Mesendoderm (in vitro differentiated cells): ENCODE results near the gene TYSND1.

ENCODE experiments used
- DNase-seq: peaks from one replicate; pipeline ENCODE4 v3.0.0; 2013
- H2AK5ac ChIP-seq: 2 replicates; pipeline ENCODE4 v1.6.1; 2013; ENCODE audit warnings: low read length, inconsistent platforms
- H2BK120ac ChIP-seq: 2 replicates; pipeline ENCODE4 v1.6.1; 2013; ENCODE audit warnings: low read depth, mild to moderate bottlenecking, low read length, moderate library complexity, mixed read lengths
- H2BK15ac ChIP-seq: replicated peaks from 2 replicates; pipeline ENCODE4 v1.6.1; 2013; ENCODE audit warnings: low read depth, mild to moderate bottlenecking, moderate library complexity
- H2BK5ac ChIP-seq: 2 replicates; pipeline ENCODE4 v1.6.1; 2013; ENCODE audit warnings: low read length, inconsistent platforms
- H3K18ac ChIP-seq: 2 replicates; pipeline ENCODE4 v1.6.1; 2013; ENCODE audit warnings: mild to moderate bottlenecking, low read length, mixed read lengths
- H3K23ac ChIP-seq: one replicate; pipeline ENCODE4 v1.6.1; 2013; ENCODE audit warnings: low read length
- H3K27ac ChIP-seq: 2 replicates; pipeline ENCODE4 v1.5.1; 2013; ENCODE audit warnings: low read depth, mild to moderate bottlenecking, inconsistent platforms, low read length, moderate library complexity
- H3K27me3 ChIP-seq: 2 replicates; pipeline ENCODE4 v1.6.1; 2013; ENCODE audit warnings: low read length, control low read depth, mild to moderate bottlenecking, inconsistent platforms; ENCODE audit not compliant: insufficient read depth, poor library complexity
- H3K36me3 ChIP-seq: 2 replicates; pipeline ENCODE4 v1.6.1; 2013; ENCODE audit warnings: low read length, inconsistent platforms; ENCODE audit not compliant: control insufficient read depth, insufficient read depth
- H3K4ac ChIP-seq: one replicate; pipeline ENCODE4 v1.6.1; 2013; ENCODE audit warnings: low read depth, mild to moderate bottlenecking, low read length, moderate library complexity
- H3K4me1 ChIP-seq: 2 replicates; pipeline ENCODE4 v1.6.1; 2013; ENCODE audit warnings: low read depth, low read length, inconsistent platforms; ENCODE audit not compliant: control insufficient read depth
- H3K4me2 ChIP-seq: 2 replicates; pipeline ENCODE4 v1.6.1; 2013; ENCODE audit warnings: low read length
- H3K4me3 ChIP-seq: 2 replicates; pipeline ENCODE4 v1.5.1; 2013; ENCODE audit warnings: mild to moderate bottlenecking, low read length
- H3K56ac ChIP-seq: one replicate; pipeline ENCODE4 v1.6.1; 2013; ENCODE audit warnings: low read length
- H3K79me1 ChIP-seq: 2 replicates; pipeline ENCODE4 v1.6.1; 2013; ENCODE audit warnings: low read length, inconsistent platforms
- H3K79me2 ChIP-seq: 2 replicates; pipeline ENCODE4 v1.6.1; 2013; ENCODE audit warnings: mild to moderate bottlenecking, low read length; ENCODE audit not compliant: control insufficient read depth, insufficient read depth
- H3K9ac ChIP-seq: 2 replicates; pipeline ENCODE4 v1.6.1; 2013; ENCODE audit warnings: low read length, inconsistent platforms
- H4K5ac ChIP-seq: one replicate; pipeline ENCODE4 v1.6.1; 2013; ENCODE audit warnings: low read length
- H4K8ac ChIP-seq: one replicate; pipeline ENCODE4 v1.6.1; 2013; ENCODE audit warnings: low read depth, mild to moderate bottlenecking, control low read depth, low read length, moderate library complexity
- WGBS: extraction: QIAGEN DNeasy Blood & Tissue Kit; methylation state at CpG from one replicate; pipeline ENCODE4 v1.1.7; 2013; ENCODE audit warnings: low lambda C conversion rate, missing lambda C conversion rate; ENCODE audit not compliant: insufficient coverage; ENCODE audit errors: extremely low coverage; 5-methylcytosine and 5-hydroxymethylcytosine counted together

TYSND1 gene

DNA sequence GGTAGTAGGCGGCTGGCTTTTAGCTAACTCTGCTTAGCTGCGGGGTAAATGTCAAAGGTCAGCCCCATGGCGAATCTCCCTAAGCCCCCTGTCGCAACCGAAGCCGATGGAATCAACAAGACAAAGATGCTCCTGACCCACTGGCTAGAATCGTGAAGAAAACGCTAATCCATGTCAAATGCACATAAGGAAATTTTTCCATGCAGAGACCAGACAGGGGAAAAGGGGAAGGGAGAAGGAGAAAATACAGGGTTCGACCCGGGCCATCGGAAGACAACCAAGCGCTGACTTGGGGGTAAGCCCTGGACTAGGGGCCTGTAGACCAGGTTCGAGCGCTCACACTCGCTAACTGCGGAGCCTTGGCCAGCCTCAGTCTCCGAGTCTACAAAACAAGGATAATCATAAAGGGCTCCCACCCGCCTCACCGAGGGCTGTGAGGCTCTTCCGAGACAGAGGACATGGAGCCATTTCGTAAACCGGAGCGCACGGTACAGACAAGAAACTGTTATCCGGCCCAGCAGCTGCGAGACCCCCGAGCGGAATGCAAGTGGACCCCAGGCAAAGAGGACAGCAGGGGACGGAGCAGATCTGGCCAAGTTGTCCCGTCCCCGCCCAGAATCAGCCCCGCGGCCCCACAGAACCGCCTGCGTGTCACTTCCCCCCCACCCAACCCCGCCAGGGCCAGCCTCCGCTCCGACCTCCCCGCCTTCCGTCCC lies 23.3 kb upstream of the TYSND1 start:
- Histone ChIP-seq H3K27me3 (no peaks in the 10 kb centered on the region), H3K79me1 (peaks cover 11% of the 10 kb centered on the region), H3K36me3 (no peaks in the 10 kb centered on the region), H3K23ac (no peak overlapping the region), H3K79me2 (peaks cover 42% of the 10 kb centered on the region), H3K4me3 (peak overlapping the region; percentile 96), H3K4me1 (peaks cover 3% of the 10 kb centered on the region), H3K4ac (no peak overlapping the region), H3K18ac (peak overlapping the region; percentile 0), H2BK15ac (no peak overlapping the region), H3K27ac (no peak overlapping the region), H2BK120ac (no peak overlapping the region), H2BK5ac (no peak overlapping the region), H3K4me2 (peak overlapping the region; percentile 92), H2AK5ac (no peak overlapping the region), H3K9ac (peak overlapping the region; percentile 95), H4K8ac (no peak overlapping the region), H4K5ac (no peak overlapping the region), H3K56ac (peak overlapping the region; percentile 97)
- DNase-seq, result peak; percentile 15
- no CpG with 5 or more reads among the region's 40 CpGs for WGBS

DNA sequence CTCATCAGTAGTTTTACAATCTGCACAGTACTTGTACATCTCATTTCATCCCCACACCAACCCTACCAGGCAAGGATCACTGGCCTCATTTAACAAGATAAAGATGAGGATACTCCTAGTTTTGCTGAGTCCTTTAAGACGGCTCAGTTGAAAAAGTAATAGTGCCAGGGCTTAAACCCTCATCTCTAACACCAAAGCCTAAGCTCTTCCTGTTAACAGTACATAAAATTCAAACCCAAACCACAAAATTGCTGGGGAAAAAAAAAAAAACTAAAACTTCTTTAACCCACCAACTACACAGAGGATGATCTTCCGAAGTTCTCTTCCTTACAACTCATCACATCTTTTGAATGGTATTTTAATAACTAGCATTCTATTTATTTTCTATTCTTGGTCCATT lies 22.5 kb upstream of the TYSND1 start:
- H3K9ac ChIP-seq, result peak overlapping the region; percentile 15
- H3K4me1 ChIP-seq, result peaks cover 3% of the 10 kb centered on the region
- no peak overlapping the region for H4K5ac ChIP-seq
- H3K36me3 ChIP-seq, result no peaks in the 10 kb centered on the region
- no peak overlapping the region for H2AK5ac ChIP-seq
- H3K27me3 ChIP-seq, result no peaks in the 10 kb centered on the region
- H2BK15ac ChIP-seq, result no peak overlapping the region
- H3K4me3 ChIP-seq, result no peak overlapping the region
- H3K4ac ChIP-seq, result no peak overlapping the region
- no peak overlapping the region for H3K27ac ChIP-seq
- H4K8ac ChIP-seq, result no peak overlapping the region
- peak overlapping the region; percentile 3 for H3K4me2 ChIP-seq
- peaks cover 47% of the 10 kb centered on the region for H3K79me2 ChIP-seq
- no CpG with 5 or more reads among the region's 2 CpGs for WGBS
- H3K79me1 ChIP-seq, result peaks cover 11% of the 10 kb centered on the region
- DNase-seq, result no peak
- H3K56ac ChIP-seq, result peak overlapping the region; percentile 44
- no peak overlapping the region for H3K18ac ChIP-seq
- H2BK5ac ChIP-seq, result no peak overlapping the region
- H3K23ac ChIP-seq, result no peak overlapping the region
- H2BK120ac ChIP-seq, result no peak overlapping the region

DNA sequence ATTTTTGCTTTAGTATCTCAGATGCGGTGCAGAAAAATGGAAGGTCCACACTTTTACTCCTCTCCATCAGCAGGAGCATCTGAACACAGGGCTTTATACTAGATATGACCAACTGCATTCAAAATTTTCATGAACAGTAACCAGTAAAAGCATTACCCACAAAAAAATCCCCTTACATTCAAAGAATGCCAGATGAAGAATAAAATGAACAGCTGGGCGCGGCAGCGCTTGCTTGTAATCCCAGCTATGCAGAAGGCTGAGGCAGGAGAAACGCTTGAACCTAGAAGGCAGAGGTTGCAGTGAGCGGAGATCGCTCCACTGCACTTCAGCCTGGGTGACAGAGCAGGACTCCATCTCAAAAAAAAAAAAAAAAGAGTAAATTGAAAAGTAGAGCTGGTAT lies 20.7 kb upstream of the TYSND1 start:
- Histone ChIP-seq H3K27ac (no peak overlapping the region), H3K23ac (no peak overlapping the region), H2BK120ac (no peak overlapping the region), H4K8ac (no peak overlapping the region), H3K4me3 (no peak overlapping the region), H3K27me3 (no peaks in the 10 kb centered on the region), H3K79me1 (peaks cover 14% of the 10 kb centered on the region), H4K5ac (no peak overlapping the region), H3K4me1 (peaks cover 3% of the 10 kb centered on the region), H3K4ac (no peak overlapping the region), H2BK5ac (no peak overlapping the region), H3K56ac (no peak overlapping the region), H3K36me3 (no peaks in the 10 kb centered on the region), H2BK15ac (no peak overlapping the region), H3K18ac (no peak overlapping the region), H3K79me2 (peaks cover 56% of the 10 kb centered on the region), H3K4me2 (no peak overlapping the region), H3K9ac (no peak overlapping the region), H2AK5ac (no peak overlapping the region)
- no CpG with 5 or more reads among the region's 7 CpGs for WGBS
- DNase-seq, result no peak

DNA sequence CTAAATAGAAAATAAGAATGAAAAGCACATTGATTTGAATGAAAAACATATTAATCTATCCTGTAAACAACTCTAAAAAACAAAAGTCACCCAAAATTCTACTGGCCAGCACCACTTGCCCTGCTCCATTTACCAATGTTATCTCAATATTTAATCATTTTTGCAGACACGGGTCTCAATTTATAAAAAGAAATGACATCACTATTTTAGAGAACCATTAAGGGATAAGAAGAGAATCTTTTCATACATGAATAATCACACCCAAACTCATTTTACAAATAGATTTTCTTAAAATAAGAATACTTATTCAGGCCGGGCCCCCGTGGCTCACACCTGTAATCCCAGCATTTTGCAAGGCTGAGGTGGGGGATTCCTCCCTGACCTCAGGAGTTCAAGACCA lies 19.9 kb upstream of the TYSND1 start:
- Histone ChIP-seq H3K4ac (no peak overlapping the region), H2BK5ac (no peak overlapping the region), H3K4me2 (no peak overlapping the region), H2BK120ac (no peak overlapping the region), H2AK5ac (no peak overlapping the region), H3K4me1 (peaks cover 3% of the 10 kb centered on the region), H3K23ac (no peak overlapping the region), H4K5ac (no peak overlapping the region), H3K36me3 (no peaks in the 10 kb centered on the region), H3K79me2 (peaks cover 62% of the 10 kb centered on the region), H4K8ac (no peak overlapping the region), H3K4me3 (no peak overlapping the region), H3K27me3 (no peaks in the 10 kb centered on the region), H3K27ac (no peak overlapping the region), H2BK15ac (no peak overlapping the region), H3K56ac (no peak overlapping the region), H3K9ac (no peak overlapping the region), H3K18ac (no peak overlapping the region), H3K79me1 (peaks cover 19% of the 10 kb centered on the region)
- WGBS, result no CpG with 5 or more reads among the region's 3 CpGs
- DNase-seq, result no peak

DNA sequence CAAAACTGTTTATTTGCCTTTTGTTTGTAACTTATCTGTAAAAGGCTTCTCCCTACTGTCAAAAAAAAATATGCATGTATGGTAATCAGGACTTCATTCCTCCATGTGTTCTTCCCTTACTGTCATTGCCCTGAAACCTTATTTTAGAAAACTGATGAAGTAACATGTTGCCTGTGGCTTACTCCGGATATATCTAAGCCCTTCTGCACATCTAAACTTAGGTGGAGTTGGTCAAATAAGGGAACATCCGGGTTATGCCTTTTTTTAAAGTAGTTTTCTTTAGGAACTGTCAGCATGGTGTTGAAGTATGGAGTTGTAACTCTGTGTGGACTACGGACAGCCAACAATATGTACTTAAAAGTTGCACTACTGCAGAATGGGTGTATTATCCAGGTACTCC lies 17.7 kb upstream of the TYSND1 start:
- no peaks in the 10 kb centered on the region for H3K27me3 ChIP-seq
- H3K79me2 ChIP-seq, result peaks cover 54% of the 10 kb centered on the region
- peaks cover 17% of the 10 kb centered on the region for H3K79me1 ChIP-seq
- no peak overlapping the region for H3K4me2 ChIP-seq
- no peak overlapping the region for H3K4ac ChIP-seq
- H4K5ac ChIP-seq, result no peak overlapping the region
- DNase-seq, result no peak
- no peak overlapping the region for H3K27ac ChIP-seq
- peaks cover 3% of the 10 kb centered on the region for H3K4me1 ChIP-seq
- WGBS, result no CpG with 5 or more reads among the region's 3 CpGs
- no peak overlapping the region for H3K23ac ChIP-seq
- no peak overlapping the region for H3K18ac ChIP-seq
- H2AK5ac ChIP-seq, result no peak overlapping the region
- no peak overlapping the region for H3K4me3 ChIP-seq
- no peak overlapping the region for H4K8ac ChIP-seq
- no peaks in the 10 kb centered on the region for H3K36me3 ChIP-seq
- no peak overlapping the region for H3K56ac ChIP-seq
- H2BK15ac ChIP-seq, result no peak overlapping the region
- H2BK120ac ChIP-seq, result no peak overlapping the region
- no peak overlapping the region for H2BK5ac ChIP-seq
- H3K9ac ChIP-seq, result no peak overlapping the region

DNA sequence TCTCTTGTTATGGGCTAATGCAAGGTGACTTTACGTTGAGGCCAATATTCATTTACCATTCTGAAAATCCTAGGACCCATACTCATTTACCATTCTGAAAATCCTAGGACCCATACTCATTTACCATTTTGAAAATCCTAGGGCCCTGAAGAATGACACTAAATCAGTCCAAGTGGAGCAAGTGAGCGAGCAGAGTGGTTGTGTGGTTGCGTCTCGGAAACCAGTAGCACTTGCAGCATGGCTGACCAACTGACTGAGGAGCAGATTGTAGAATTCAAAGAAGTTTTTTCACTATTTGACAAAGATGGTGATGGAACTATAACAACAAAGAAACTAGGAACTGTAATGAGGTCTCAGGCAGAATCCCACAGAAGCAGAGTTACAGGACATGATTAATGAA lies 16.9 kb upstream of the TYSND1 start:
- Histone ChIP-seq H2AK5ac (no peak overlapping the region), H3K4me1 (no peaks in the 10 kb centered on the region), H2BK5ac (no peak overlapping the region), H3K4ac (no peak overlapping the region), H3K4me2 (no peak overlapping the region), H3K56ac (no peak overlapping the region), H2BK120ac (no peak overlapping the region), H3K79me1 (peaks cover 13% of the 10 kb centered on the region), H3K4me3 (no peak overlapping the region), H3K79me2 (peaks cover 47% of the 10 kb centered on the region), H3K27ac (no peak overlapping the region), H4K8ac (no peak overlapping the region), H4K5ac (no peak overlapping the region), H3K23ac (no peak overlapping the region), H2BK15ac (no peak overlapping the region), H3K9ac (no peak overlapping the region), H3K36me3 (no peaks in the 10 kb centered on the region), H3K18ac (no peak overlapping the region), H3K27me3 (no peaks in the 10 kb centered on the region)
- no peak for DNase-seq
- WGBS, result no CpG with 5 or more reads among the region's 4 CpGs
